Head of caudate nucleus (tissue), 42 donors: ENCODE measurements around the gene ATR.
A peak's percentile ranks its signal among the peaks of the same experiment; 100 is the strongest.

Experiments used
- DNase-seq, 42 donors: peaks; one replicate each; pipeline versions ENCODE4 v3.0.0 to v3.0.0-alpha.2; 2020 to 2021; ENCODE audit warnings: mixed read lengths in 7 of 42
- intact Hi-C: fragments of 100-400 bp; cut with DNase I; formaldehyde crosslinking; loops from one replicate; pipeline ENCODE4 v1.15.0; 2022

The ATR gene

DNA sequence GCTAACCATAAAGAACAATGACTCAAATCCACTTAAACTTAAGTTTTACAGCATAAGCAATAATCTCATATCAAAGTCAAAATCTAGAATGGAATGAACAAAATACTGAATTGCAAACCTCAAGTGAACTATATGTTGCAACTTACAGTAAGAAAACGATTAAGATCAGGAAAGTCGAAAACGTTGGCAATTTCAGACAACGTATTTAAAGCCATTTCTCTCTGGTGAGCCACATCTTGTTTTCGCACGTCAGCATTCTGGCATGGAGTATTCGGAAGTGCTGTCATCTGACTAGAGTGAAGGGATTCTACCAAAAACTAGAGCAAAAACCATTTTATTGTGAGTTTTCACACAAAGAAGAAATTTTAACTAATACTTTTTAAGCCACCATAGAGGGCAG, 28.5 kb downstream of the ATR start:
- intact Hi-C loops = no loop called here
- DNase-seq = no peak

DNA sequence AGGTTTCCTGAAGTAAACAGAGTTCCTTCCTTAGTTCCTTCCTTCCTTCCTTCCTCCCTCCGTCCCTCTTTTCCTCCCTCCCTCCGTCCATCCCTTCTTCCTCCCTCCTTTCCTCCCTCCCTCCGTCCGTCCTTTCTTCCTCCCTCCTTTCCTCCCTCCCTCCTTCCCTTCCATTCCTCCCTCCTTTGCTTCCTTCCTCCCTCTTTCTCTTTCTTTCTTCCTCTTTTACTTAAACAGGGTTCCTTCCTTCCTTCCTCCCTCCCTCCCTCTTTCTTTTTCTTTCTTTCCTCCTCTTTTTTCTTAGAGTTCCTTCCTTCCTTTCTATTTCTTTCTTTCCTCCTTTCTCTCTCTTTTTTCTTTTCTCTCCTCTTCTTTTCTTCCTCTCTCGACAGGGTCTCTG, 35.2 kb downstream of the ATR start:
- no peak for DNase-seq
- intact Hi-C loops = no loop called here

DNA sequence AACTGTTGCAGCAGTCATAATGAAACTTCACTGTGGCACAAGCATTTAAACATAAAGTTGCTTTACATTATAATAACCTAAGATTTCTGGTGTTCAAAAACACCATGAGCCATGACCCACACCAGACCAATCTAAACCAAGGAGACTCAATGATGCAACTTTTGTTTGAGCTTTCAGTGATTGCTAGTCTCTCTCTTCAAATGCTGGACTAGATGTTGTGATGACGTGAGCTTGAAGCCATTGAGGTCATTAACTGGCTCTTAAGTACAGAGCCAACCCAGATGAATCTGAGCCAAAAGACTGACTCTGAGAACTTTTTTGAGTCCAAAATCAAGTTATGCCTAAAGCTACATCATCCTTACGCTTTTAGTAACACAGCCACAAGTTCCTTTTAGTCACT, 36.5 kb downstream of the ATR start:
- intact Hi-C loops = no loop called here
- DNase-seq = no peak

DNA sequence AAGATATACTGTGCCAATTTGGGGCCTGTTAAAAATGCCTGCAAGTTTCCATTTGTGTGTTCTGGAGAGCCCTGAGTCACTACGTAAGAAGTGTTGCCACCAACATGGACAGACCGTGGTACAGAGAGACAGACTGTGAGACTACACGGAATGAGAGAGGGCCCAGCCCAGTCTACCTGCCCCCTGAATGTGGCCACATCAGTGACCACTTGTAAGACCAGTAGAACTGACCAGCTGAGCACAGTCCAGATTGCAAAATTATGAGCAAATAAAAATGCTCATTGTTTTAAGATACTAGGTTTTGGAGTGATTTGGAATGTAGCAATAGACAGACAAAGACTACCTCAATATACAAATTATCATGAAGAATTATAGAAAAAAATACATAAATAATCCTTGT, 42.0 kb downstream of the ATR start:
- DNase-seq = no peak
- intact Hi-C loops = no loop called here

DNA sequence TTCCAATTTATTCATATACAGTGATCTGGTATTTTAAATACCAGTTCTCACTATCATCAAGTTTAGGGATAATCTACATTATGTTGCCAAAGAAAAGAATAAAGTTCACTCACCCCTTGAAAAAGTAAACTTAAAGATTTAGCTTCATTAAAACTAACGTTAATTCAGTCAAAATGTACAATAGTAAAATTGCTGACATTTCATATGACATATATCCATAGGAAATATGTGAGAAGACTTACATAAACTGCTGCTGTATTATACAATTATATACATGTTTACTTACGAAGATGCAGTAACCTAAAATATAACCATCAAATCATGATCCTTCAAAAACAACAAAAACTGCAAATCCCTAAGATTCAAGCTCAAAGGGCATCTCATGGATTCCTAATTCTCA, 44.0 kb downstream of the ATR start:
- no peak for DNase-seq
- intact Hi-C loops = no loop called here

DNA sequence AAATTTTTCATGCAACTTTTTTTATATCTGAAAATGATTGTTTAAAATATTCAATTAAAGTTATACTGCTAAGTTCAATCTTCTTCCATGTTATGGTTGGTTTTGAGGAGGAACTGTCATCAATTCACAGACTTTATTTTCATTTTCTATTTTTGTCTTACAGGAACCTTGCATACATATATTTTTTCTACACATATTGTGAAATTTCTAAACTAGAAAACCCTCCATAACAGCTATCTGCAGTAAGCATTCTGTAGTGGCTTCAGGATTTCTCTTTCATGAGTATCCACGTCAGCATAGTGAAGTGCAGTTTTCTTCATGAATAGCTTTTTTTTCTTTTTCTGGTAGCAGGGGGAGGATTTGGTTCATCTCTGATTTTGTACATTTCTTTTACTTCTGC, 48.2 kb downstream of the ATR start:
- no peak for DNase-seq
- intact Hi-C loops = no loop called here

DNA sequence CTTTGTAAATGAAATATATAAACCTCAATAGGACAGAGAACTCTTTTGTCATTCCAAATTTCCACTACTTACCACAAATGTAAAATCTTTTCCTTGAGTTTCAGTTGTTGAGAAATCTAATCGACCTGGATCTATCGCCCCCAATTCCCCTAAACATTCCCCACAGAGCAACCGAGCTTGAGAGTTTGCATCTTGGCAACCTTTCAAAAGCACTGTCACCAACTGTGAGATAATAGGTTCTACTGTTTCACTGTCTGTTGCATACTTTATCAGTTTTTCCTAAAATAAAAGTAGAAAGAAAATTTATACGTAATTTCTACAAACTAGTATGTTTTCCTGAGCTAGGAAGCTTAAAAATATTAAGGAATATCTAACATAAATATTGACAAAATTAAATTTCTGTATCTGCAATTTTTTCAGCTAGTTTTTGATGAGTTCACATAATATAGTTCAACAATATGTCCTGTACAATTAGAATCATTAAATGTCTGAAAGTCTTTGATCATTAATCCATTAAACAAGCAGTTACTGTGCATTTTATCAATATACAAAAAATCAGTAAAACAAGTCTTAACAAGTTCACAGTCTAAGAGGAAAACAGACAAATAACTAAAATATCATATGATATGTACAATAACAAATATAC, 54.5 kb downstream of the ATR start:
- intact Hi-C loops = no loop called here
- peak in 3 of 42 donors; percentile 7 to 11 (median 8) for DNase-seq

DNA sequence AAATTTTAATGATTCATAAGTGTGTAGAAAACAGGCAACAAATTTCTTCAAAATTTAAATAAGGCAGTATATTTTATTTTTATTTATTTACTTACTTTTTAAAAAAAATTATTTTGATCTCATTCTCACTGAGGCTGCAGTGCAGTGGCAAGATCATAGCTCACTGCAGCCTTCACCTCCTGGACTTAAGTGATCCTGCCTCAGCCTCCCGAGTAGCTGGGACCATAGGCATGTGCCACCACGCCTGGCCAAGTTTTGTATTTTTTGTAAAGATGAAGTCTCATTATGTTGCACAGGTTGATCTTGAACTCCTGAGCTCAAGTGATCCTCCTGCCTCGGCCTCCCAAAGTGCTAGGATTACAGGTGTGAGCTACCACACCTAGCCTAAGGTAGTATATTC, 69.5 kb downstream of the ATR start:
- intact Hi-C loops = no loop called here
- no peak for DNase-seq

DNA sequence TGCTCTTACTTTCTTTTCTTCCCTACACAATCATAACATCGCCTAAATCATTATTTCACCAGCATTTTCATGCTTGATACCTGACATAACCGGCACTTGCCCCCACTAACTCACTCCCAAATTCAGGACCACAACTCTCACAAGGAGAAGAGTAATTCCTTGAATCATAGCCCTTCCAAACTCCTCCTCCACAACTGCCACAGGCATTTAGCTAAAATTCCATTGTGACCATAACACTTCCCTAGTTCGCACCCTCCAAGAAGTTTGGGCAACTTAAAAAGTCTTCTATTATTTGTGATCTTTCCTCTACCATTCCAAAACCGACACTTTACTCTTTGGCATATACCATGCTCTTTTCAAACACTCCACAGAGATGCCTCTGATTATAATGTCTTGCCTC, 71.3 kb downstream of the ATR start:
- no peak for DNase-seq
- intact Hi-C loops = no loop called here

DNA sequence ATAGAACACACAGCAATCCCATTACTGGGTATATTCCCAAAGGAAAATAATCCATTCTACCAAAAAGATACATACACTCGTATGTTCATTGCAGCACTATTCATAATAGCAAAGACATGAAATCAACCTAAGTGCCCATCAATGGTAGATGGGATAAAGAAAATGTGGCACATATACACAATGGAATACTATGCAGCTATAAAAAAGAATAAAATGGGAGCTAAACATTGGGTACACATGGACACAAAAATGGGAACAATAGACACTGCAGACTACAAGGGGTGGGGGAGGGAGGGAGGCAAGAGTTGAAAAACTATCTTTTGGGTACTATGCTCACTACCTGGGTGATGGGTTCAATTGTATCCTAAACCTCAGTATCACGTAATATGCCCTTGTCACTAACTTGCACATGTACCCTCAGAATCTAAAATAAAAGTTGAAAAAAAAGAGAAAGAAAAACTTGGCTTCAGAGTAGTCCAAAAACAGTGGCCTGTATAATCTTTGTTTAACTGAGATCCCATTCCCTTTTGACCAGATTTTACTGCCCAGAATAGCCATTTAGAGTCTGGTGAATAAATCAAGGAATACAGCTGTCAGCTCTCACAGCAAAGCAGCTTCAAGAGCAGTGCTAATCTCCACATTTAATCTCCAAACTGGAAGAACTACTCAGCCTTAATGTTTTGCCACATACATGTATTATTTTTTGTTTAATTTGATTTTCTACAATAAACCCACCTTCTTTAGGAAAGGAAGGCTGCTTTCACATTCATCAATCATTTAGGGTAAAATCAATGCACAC, 76.1 kb downstream of the ATR start:
- no peak for DNase-seq
- intact Hi-C loops = no loop called here

DNA sequence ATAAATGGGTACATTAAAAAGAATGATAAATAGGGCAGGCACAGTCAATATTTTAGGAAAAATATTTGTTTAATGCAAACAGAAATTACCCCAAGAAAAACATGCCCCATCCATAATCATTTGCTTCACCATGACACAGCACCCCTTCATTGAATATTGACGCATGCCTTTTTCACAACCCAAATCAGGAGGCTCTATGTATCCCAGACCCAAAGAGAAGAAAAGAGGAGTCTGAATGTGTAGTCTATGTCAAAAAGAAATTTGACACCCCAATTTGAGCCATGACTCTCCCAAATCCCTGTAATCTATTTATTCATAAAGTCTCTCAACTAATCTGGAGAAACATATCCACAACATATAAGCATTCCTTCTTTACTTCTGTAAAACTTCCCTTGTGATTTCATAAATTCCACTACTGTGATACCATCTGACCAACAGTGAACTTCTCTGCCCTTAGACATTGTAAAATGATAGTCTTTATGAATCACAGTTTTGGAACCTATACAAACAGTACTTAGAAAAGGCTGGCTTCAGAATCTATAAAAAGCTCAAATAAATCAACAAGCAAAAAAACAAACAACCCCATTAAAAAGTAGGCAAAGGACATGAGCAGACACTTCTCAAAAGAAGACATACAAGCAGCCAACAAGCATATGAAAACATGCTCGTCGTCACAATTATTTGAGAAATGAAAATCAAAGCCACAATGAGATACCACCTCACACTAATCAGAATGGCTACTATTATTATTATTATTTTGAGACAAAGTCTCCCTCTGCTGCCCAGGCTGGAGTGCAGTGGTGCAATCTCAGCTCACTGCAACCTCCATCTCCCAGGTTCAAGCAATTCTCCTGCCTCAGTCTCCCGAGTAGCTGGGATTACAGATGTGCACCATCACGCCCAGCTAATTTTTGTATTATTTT, 77.3 kb downstream of the ATR start:
- no peak for DNase-seq
- intact Hi-C loops = no loop called here

DNA sequence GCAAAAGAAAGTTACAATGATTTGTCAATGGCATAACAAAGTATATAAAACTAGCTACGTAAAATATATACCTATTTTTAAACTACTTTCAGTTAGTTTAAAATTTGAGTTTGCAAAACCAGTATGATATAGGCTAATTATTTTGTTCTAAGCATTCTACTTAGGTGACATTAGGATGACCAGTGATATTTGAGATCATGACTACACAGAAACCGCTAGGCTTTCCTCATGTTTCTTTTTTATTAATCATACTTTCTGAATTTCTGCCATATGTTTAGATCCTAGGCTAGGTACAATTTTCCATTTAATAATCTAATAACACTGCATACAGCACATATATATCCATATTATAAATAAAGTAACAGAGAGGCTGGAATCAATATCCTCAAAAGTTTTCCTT, 78.3 kb downstream of the ATR start:
- no peak for DNase-seq
- intact Hi-C loops = no loop called here

DNA sequence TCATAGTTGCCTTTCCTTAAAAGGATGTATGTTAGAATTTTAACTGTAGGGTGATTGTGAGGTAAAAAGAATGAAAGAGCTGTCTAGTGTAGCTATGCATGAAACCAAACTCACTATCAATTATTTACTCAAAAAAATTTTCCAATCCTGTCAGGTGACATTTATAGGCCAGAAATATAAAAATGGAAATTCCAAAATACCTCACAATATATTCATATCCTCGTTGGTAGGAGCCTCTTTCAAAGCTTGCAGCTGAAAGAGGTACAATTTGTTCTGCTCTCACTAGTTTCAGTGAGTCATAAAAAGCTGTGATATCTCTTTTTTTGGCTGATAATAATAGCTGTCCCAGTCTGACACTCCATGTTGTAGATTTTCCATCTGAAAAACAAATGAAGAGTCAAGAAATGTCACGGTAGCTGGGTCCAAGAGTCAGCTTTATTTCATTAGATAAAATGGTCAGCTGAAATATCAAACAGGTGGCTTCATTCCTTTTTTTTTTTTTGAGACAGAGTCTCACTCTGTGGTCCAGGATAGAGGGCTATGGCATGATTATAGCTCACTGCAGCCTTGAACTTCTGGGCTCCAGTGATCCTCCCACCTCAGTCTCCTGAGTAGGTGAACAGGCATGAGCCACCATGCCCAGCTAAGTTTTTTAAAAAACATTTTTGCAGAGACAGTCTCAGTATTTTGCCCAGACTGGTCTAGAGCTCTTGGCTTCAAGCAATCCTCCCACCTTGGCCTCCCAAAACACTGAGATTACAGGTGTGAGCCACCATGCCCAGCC, 79.9 kb downstream of the ATR start:
- intact Hi-C loops = no loop called here
- DNase-seq = peak in 7 of 42 donors; percentile 12 to 47 (median 26)

DNA sequence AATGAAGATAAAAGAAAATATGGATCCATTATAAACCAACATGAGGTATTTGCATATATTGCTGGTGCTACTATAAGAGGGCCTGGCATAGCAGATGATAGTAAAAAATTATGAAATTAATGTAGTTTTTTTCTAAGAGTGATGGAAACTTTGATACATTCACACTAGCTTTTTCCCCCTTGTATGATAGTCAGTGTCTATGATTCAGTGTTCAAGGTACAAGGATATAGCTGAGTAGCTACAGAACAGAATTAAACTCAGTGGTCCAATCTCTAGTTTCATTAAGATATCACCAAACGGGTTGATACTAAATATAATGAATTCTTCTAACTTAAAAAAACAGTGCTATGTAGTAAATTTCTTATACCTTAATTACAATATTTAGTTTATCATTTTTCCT, 80.8 kb downstream of the ATR start:
- no peak for DNase-seq
- intact Hi-C loops = no loop called here

DNA sequence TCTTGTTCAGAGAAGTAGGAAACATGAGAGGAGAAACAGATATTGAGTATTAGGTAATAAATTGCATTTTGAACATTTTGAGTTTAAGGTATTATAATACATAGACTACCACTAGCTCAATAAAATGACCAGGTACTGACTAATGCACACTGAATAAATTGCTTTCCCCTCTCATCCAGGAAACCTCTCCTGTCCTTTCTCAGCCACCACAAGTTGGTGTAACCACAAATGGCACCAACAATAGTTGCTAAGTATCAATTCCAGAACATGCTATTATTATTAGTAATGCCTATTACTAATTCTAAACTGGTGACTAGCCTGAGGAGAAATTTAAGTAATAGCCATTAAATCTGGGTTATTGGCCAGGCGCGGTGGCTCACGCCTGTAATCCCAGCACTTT, 83.4 kb downstream of the ATR start:
- no peak for DNase-seq

DNA sequence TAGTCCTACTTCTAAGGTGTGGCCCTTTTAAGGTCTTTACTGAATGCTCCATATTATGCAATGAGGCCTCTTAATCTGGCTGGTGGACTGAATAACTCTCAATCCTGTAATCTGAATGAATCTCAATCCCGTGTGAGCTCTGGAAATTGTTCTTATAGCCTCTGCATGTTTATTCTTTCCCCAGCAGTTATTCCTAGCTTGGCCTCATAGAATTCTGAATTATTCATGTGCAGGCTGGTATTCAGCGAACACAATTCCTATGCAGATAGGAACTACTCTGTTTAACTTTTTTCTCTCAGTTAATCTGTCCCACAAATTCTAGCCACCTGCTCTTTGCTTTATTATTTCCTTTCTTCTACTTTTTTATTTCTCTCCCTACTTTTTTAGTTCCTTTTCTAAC, 86.3 kb downstream of the ATR start:
- intact Hi-C loops = no loop called here
- DNase-seq = no peak

More for the DNA sequence above, 83.4 kb downstream of the ATR start:
- intact Hi-C loops = no loop called here

DNA sequence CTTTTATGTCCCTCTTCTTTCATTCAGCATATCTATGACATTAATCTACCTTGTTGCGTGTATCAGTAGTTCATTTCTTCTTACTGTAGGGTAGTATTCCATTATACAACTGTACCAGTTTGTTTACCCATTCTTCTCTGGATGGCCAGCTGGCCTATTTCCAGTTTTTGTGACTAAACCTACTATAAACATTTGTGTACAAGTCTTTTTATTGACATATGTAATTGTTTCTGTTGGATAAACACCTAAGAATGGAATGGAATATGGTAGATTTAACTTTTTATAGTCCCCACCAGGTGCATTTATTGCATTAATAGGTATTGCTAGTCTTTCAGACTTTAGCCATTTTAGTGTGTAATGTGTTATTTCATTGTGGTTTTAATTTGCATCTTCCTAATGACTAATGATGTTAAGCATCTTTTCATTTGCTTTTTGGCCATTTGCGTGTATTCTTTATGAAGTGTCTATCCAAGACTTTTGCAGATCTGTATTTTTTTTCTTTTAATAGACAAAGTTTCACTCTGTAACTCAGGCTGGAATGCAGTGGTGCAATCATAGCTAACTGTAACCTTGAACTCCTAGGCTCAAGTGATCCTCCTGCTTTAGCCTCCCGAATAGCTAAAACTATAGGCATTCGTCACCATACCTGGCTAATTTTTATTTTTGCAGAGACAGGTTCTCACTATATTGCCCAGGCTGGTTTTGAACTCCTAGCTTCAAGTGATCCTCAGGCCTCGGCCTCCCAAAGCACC, 88.8 kb downstream of the ATR start:
- intact Hi-C loops = no loop called here
- DNase-seq = no peak

DNA sequence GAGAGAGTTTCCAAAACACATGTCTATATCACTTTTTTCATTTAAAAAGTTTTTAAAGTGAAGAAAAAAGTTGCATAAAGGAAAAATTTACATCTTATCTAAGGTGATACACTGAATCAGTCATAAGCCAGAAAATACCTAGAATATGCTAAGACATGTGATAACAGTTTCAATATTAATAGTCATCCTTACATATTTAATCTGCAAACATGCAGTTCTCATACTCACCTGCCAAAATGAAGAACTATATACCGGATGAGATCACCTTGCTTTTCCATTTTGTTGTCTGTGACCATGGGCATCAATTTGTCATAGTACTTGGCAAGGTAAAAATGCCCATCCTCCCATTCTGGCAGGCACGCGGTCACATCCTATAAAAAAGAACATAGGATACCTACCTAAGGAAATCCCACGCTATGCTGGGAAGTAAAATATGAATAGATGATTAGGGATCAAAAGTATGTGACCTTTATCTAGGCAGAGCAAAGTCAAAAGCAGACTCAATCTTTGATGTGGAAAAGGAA, 93.6 kb downstream of the ATR start:
- no peak for DNase-seq
- intact Hi-C loops = no loop called here
